HL-60/S4 treated with phorbol 12-myristate 13-acetate at 8.2 ng/mL for 4 days and 3 days (cell line): Measurements from ENCODE around the gene CREG1.
"Not testable (repeated sequence)": the region's sequence is repeated elsewhere in the genome, so short reads cannot be mapped to it uniquely, and the experiment has no call there.

Source experiments
- in situ Hi-C: fragments of 300-500 bp; cut with MboI; formaldehyde crosslinking; loops from 2 replicates; pipeline ENCODE4 v1.15.0; 2022; ENCODE audit warnings: low sequenced_read_pairs

Gene CREG1

GRCh38 chr1:167564612-167565270, 11.2 kb upstream of the CREG1 start:
- in situ Hi-C loops, result no loop called here

GRCh38 chr1:167563579-167564246, 10.2 kb upstream of the CREG1 start:
- in situ Hi-C loops, result no loop called here

GRCh38 chr1:167562702-167563101, 9.1 kb upstream of the CREG1 start:
- in situ Hi-C loops, result no loop called here

- in situ Hi-C loops, result no loop called here
Observed at GRCh38 chr1:167561753-167562152, 8.2 kb upstream of the CREG1 start.

GRCh38 chr1:167555971-167556714, 2.6 kb upstream of the CREG1 start:
- in situ Hi-C loops, result no loop called here

- in situ Hi-C loops, result not testable (repeated sequence)
Observed at GRCh38 chr1:167555072-167555471, 1.5 kb upstream of the CREG1 start.

- in situ Hi-C loops, result no loop called here
Observed at GRCh38 chr1:167554028-167554779, 642 bp upstream of the CREG1 start.

- in situ Hi-C loops, result no loop called here
Observed at GRCh38 chr1:167551362-167551761, 2.2 kb downstream of the CREG1 start.

- in situ Hi-C loops, result loop anchor here (25.0 kb wide), 2 partner anchors 286 to 486 kb away; no protein-coding TSS in a partner anchor
Observed at GRCh38 chr1:167548059-167548932, 5.3 kb downstream of the CREG1 start.

GRCh38 chr1:167546935-167547334, 6.6 kb downstream of the CREG1 start:
- in situ Hi-C loops, result loop anchor here (25.0 kb wide), 2 partner anchors 285 to 485 kb away; no protein-coding TSS in a partner anchor

- in situ Hi-C loops, result loop anchor here (25.0 kb wide), 2 partner anchors 283 to 483 kb away; no protein-coding TSS in a partner anchor
Observed at GRCh38 chr1:167545349-167545748, 8.2 kb downstream of the CREG1 start.

- in situ Hi-C loops, result loop anchor here (25.0 kb wide), 2 partner anchors 282 to 482 kb away; no protein-coding TSS in a partner anchor
Observed at GRCh38 chr1:167544447-167545093, 9.0 kb downstream of the CREG1 start.

GRCh38 chr1:167543199-167543990, 10.2 kb downstream of the CREG1 start:
- in situ Hi-C loops, result loop anchor here (25.0 kb wide), 2 partner anchors 281 to 481 kb away; no protein-coding TSS in a partner anchor

- in situ Hi-C loops, result loop anchor here (25.0 kb wide), 2 partner anchors 280 to 480 kb away; no protein-coding TSS in a partner anchor
Observed at GRCh38 chr1:167542109-167543032, 11.2 kb downstream of the CREG1 start.

- in situ Hi-C loops, result loop anchor here (25.0 kb wide), 2 partner anchors 279 to 479 kb away; no protein-coding TSS in a partner anchor
Observed at GRCh38 chr1:167541610-167542009, 12.0 kb downstream of the CREG1 start.

GRCh38 chr1:167541003-167541402, 12.6 kb downstream of the CREG1 start:
- in situ Hi-C loops, result loop anchor here (25.0 kb wide), 2 partner anchors 279 to 479 kb away; no protein-coding TSS in a partner anchor

GRCh38 chr1:167538657-167539056, 14.9 kb downstream of the CREG1 start:
- in situ Hi-C loops, result loop anchor here (25.0 kb wide), 2 partner anchors 276 to 476 kb away; no protein-coding TSS in a partner anchor
